B cell (primary cell): Measurements from ENCODE around the gene CDK19.

ENCODE experiments used
- EZH2 ChIP-seq: IDR thresholded peaks from 2 replicates; pipeline ENCODE4 v1.6.1; 2012; ENCODE audit warnings: borderline replicate concordance, low read depth, mild to moderate bottlenecking, moderate library complexity, low read length; ENCODE audit not compliant: insufficient read depth, poor library complexity, severe bottlenecking
- TF ChIP-seq, protein P1 (sequence below): fragments of 200-600 bp; IDR thresholded peaks from one replicate; pipeline ENCODE4 v1.8.0; 2022; ENCODE audit warnings: antibody characterized with exemption, mild to moderate bottlenecking

DNA sequence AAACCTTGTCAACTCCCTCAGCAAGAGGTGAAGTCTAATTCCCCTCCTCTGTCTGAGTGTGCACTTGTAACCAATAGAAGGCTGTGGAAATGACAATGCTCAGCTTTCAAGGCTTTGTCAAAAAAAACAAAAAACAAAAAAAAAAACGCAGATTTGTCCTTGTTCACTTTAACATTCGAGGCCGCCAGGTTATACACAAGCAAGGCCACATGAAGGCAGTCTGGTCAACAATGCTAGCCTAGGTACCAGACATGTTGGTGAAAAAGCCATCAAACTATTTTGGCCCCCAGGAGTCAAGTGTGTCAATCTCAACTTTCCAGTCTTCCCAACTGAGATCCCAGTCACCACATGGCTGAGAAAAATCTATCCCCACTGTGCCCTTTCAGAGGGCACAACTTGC is 92.3 kb downstream of the CDK19 start:
- TF ChIP-seq EZH2: no peak
- TF ChIP-seq, protein P1, sequence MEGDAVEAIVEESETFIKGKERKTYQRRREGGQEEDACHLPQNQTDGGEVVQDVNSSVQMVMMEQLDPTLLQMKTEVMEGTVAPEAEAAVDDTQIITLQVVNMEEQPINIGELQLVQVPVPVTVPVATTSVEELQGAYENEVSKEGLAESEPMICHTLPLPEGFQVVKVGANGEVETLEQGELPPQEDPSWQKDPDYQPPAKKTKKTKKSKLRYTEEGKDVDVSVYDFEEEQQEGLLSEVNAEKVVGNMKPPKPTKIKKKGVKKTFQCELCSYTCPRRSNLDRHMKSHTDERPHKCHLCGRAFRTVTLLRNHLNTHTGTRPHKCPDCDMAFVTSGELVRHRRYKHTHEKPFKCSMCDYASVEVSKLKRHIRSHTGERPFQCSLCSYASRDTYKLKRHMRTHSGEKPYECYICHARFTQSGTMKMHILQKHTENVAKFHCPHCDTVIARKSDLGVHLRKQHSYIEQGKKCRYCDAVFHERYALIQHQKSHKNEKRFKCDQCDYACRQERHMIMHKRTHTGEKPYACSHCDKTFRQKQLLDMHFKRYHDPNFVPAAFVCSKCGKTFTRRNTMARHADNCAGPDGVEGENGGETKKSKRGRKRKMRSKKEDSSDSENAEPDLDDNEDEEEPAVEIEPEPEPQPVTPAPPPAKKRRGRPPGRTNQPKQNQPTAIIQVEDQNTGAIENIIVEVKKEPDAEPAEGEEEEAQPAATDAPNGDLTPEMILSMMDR: no peak
